Measurements from ENCODE around the gene BICDL1.

Gene BICDL1

DNA sequence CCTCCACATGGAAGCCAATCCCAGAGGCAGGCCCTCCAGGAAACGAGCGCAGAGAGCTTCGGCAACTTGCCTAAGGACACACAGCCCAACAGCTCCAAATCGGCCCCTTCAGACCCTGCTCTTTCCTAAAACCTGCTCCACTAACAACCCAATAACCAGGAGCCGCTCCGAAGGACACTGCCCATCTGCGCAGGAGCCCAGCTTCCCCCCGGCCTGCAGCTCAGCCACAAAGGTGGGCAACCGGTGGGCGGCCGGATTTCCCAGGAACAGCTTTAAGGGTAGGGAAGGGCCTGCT, 114.0 kb downstream of the BICDL1 start:
- no peak for DNase-seq (ENCODE audit: low read depth in 2 of 2)
- H3K4me3 ChIP-seq (replicated peaks in 1 of 2; ENCODE audit: low read depth in 2 of 2, low read length in 2 of 2): no peak overlapping the region
- TF ChIP-seq, protein P1, sequence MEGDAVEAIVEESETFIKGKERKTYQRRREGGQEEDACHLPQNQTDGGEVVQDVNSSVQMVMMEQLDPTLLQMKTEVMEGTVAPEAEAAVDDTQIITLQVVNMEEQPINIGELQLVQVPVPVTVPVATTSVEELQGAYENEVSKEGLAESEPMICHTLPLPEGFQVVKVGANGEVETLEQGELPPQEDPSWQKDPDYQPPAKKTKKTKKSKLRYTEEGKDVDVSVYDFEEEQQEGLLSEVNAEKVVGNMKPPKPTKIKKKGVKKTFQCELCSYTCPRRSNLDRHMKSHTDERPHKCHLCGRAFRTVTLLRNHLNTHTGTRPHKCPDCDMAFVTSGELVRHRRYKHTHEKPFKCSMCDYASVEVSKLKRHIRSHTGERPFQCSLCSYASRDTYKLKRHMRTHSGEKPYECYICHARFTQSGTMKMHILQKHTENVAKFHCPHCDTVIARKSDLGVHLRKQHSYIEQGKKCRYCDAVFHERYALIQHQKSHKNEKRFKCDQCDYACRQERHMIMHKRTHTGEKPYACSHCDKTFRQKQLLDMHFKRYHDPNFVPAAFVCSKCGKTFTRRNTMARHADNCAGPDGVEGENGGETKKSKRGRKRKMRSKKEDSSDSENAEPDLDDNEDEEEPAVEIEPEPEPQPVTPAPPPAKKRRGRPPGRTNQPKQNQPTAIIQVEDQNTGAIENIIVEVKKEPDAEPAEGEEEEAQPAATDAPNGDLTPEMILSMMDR (IDR thresholded peaks at IDR 0.05; ENCODE audit: low read depth, low read length): no peak

DNA sequence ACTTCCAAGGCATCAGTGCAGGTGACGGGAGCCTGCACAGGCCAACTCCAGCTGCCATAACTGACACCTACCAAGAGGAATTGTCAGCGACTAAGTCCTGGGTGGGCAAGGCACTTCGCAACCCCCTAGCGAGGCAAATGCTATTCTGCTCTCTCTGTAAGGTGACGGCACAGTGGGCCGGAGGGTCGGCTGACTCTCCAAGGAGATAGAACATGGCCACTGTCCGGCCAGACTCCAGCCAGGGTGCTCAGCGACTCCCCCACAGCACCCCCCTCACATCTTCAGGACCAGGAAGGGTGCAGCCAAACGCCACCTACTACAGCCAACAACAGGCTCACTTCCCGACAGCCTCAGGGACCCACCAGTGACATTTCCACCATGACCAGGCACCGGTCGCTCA, 114.3 kb downstream of the BICDL1 start:
- no peak overlapping the region for H3K4me3 ChIP-seq (replicated peaks in 1 of 2; ENCODE audit: low read depth in 2 of 2, low read length in 2 of 2)
- TF ChIP-seq, protein P1 (IDR thresholded peaks at IDR 0.05; ENCODE audit: low read depth, low read length): no peak
- no peak for DNase-seq (ENCODE audit: low read depth in 2 of 2)

DNA sequence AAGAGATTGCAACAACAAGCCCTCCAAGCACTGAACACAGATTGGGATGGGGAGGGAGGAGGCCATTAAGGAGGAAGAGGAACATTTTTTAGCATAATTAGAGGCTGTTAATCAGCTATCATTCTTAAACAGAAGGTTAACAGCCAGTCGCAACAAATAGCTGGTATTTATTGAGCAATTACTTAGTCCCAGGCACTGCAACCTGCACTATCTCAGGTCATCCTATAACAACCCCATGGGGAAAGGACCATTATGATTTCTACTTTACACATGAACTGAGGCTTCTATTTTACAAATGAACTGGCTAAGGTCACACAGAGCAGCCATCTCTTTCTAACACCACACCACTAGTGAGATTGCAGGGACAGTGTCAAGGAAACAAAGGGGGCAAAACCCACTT, 117.1 kb downstream of the BICDL1 start:
- no peak for DNase-seq (ENCODE audit: low read depth in 2 of 2)
- TF ChIP-seq, protein P1 (IDR thresholded peaks at IDR 0.05; ENCODE audit: low read depth, low read length): no peak
- H3K4me3 ChIP-seq (replicated peaks in 1 of 2; ENCODE audit: low read depth in 2 of 2, low read length in 2 of 2): no peak overlapping the region

DNA sequence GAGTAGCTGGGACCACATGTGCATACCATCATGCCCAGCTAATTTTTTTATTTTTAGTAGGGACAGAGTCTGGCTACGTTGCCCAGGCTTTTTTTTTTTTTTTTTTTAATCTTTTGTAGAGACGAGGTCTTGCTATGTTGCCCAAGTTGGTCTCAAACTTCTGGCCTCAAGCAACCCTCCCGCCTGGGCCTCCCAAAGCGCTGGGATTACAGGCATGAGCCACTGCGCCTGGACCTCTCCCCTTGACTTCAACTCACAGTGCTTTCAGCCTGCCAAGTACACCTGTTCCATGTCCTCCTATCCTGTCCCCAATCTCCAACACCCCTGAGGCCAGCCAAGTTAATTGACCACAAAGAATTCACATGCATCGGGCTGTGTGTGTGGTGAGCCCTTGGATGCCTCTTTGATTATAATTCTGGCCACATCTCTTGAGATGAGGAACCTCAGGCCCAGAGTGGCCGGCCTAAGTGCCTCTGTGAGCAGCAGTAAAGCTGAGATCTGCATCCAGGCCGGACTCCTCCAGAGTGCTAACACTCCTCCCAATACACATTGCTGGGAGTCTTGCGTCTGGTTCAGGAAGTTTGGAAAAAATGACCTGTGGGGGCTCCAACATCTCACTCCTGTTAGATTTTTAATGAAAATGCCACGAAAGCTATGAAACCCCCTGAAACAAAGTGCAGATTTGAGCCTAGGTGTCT, 120.7 kb downstream of the BICDL1 start:
- DNase-seq (ENCODE audit: low read depth in 2 of 2): no peak
- H3K4me3 ChIP-seq (replicated peaks in 1 of 2; ENCODE audit: low read depth in 2 of 2, low read length in 2 of 2): no peak overlapping the region
- TF ChIP-seq, protein P1 (IDR thresholded peaks at IDR 0.05; ENCODE audit: low read depth, low read length): no peak

DNA sequence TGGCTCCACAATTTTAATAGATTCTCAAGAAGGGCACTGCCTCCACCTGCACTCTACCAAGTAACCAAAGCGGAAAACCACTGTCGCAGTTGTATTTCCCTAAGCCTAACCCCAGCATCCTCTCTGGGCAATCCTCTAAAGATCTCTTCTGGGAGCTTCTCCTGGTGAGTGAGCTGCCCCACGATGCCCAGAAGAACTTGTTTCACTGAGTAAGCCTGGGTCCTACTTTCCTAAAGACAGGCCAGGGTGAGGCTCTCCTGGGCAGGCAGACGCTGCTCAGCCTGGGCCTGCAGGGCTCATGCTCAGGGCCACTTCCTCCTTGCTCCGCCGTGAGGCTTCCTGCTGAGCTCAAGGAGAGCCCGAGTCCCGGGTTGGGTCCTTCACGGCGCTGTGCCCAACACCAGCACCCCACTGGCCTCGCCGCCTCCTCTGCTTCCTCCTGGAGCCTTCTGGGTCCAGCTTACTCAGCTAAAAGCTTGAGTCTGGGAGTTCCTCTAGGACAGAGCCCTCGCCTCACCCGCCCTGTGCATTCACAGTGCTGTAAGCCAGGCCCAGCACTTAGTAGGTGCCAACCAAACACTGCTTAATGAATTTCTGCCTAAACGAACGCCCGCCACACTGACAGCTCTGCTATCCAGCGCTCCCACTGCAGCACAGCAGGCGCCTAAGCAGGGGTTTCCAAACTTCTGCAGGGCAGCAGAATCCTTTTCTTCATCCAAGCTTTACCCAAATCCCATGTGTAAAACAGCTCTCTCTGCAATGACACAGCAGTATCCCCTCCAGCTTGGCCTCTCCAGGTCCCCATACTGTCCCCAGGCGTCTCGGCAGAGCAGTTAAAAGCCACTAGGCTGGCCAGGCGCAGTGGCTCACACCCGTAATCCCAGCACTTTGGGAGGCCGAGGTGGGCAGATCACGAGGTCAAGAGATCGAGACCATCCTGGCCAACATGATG, 121.8 kb downstream of the BICDL1 start:
- no peak overlapping the region for H3K4me3 ChIP-seq (replicated peaks in 1 of 2; ENCODE audit: low read depth in 2 of 2, low read length in 2 of 2)
- DNase-seq (ENCODE audit: low read depth in 2 of 2): no peak
- TF ChIP-seq, protein P1 (IDR thresholded peaks at IDR 0.05; ENCODE audit: low read depth, low read length): no peak

DNA sequence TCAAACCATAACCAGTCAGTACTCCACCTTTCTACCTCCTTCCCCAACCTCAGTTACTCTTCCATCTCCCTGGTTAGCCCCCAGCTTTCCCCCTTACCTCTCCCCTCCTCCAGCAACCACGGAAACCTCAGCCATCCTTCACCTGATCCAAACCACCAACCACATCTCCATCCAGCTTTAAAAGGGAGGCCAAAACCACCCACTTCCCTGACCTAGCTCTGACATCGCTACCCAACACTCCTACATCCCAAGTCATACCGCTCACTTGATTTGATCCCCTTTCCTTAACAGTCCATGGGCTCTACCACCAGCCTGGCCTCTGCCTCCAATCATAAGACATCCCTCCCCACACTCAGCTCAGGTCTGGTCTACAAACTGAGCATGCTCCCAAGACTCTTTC, 126.0 kb downstream of the BICDL1 start:
- DNase-seq (ENCODE audit: low read depth in 2 of 2): no peak
- peak overlapping the region; percentile 82 to 96 for H3K4me3 ChIP-seq (replicated peaks in 1 of 2; ENCODE audit: low read depth in 2 of 2, low read length in 2 of 2)
- TF ChIP-seq, protein P1 (IDR thresholded peaks at IDR 0.05; ENCODE audit: low read depth, low read length): no peak

All from cardiac fibroblast (primary cell).